ENCODE measurements around the gene ATP6AP2. TPM values are rescaled to one million over a fixed set of nuclear protein-coding genes. Genes with fewer than 3 reads are reported as not detected.

Gene ATP6AP2, protein sequence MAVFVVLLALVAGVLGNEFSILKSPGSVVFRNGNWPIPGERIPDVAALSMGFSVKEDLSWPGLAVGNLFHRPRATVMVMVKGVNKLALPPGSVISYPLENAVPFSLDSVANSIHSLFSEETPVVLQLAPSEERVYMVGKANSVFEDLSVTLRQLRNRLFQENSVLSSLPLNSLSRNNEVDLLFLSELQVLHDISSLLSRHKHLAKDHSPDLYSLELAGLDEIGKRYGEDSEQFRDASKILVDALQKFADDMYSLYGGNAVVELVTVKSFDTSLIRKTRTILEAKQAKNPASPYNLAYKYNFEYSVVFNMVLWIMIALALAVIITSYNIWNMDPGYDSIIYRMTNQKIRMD
- 81.2 and 91.3 TPM in 2 replicates for total RNA-seq

DNA sequence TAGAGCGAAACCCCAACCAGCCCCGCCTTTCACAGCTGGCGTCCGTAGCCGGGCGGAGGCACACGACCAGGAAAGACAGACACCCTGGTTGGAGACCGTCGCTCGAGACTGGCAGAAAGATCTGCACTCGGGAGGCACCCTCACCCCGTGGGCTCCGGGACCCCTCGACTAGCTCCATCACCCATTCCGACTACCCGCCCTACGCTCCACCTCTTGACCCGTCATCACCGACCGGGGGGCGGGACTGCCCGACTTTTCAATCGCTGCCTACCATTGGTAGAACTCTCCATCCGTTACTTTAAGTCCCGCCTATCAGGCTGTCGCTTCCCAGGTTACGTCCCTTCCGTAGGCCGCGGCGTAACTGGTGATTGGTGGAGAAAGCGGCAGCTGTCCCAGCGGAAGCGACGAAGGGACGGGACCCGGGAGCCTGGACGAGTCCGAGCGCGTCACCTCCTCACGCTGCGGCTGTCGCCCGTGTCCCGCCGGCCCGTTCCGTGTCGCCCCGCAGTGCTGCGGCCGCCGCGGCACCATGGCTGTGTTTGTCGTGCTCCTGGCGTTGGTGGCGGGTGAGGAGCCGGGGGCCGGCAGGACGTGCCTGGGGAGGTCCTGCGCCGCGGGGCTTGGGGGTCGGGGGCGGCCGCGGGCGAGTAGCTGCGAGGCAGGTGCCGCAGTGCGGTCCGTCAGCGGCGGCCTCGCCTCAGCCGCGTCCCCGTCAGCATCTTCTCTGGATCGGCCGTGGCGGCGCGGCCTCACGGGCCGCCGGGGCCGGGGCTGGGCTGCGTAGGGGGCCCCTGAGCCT lies at the start of gene ATP6AP2:
ATP6AP2 (plus strand) TSS at position 434 of the 799 bp plus-strand sequence; CDS start at position 530, 96 bp downstream.

DNA sequence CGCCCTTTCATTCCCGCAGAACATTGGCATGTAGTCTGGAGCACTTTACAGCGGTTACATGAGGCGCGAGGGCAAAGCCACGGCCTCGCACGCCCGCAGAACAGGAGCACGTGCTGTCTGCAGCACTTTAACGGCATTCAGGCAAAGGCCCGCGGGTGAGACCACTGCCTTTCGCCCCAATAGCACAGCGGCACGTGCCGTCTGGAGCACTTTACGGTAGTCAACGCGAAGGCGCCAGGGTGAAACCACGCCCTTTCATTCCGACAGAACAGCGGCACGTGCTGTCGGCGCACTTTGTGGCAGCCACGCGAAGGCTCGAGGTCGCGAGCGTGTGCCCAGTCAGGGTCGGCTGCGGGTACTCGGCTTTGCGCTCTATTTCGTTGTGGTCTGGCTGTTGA lies 42.4 kb downstream of the ATP6AP2 start, which contains the start of gene MPC1L:
MPC1L (plus strand) TSS at position 290 of the 398 bp plus-strand sequence. CDS start 138 bp downstream, outside the sequence.

DNA sequence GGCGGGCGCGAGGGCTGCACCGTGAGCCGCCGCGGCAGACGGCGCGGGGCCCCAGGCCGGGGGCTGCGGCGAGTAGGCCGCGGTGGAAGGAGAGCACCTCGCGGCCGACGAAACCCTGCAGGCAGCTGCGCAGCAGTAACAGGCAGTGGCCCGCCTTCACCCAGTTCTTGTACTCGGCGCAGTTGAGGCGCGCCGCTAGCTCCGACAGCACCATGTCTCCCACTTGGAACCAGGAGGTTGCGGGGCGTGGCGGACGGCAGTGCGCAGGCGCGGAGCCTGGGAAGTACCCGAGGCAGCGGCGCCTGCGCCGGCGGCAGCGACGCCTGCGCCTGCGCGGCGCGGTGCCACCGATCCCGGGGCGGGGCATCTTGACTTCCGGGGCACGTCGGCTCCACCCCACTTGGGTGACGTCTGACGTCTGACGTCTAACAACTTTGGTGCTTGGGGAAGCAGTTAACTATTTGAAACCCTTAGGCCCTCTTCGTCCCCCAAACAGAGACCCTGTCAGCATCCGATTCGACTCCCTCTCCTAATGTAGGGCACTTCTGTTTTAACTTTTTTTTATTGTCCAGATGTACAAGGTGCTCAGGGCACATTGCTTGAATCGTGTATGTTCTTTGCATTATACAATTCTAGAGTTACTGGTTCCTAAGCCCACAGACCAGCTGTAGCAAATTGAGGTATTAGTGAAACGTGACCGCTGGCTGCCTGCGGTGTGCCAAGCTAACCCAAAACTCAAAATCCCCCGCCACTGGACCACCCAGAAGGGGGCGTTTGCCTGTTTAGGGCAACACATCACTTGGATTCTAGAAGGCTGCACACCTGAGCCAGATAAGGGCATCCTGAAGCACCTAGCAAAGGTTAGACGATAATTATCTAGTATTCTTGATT lies 66.8 kb downstream of the ATP6AP2 start, which contains the start of gene CXorf38:
CXorf38 (minus strand) TSS at position 255 of the 891 bp plus-strand sequence; CDS start at position 214, 41 bp downstream.

Other genes starting within 250 kb of the ATP6AP2 start
- gene MPC1L, start 42.5 kb downstream of the ATP6AP2 start, total RNA-seq = not detected in 2 replicates
- gene CXorf38, start 66.6 kb downstream of the ATP6AP2 start, total RNA-seq = 12.3 and 15.3 TPM in 2 replicates
- 17.8 and 29.2 TPM in 2 replicates for gene MED14, start 154.6 kb downstream of the ATP6AP2 start, total RNA-seq

All from airway epithelial cell (primary cell).